HG02981 (cell line): Measurements from ENCODE around the gene EPB41L4B.

Experiments
- ATAC-seq: cut with Tn5 transposase; IDR thresholded peaks from one replicate; pipeline ENCODE4 v1.9.1; 2021; ENCODE audit warnings: mild to moderate bottlenecking, moderate library complexity; ENCODE audit not compliant: unreplicated experiment

The EPB41L4B gene

GRCh38 chr9:109166771-109167601 lies 153.9 kb downstream of the EPB41L4B start, which contains the start of gene FRRS1L:
TSS of gene FRRS1L (minus strand) at chr9:109167249. CDS start at chr9:109167138, 111 bp downstream.
- no peak for ATAC-seq

GRCh38 chr9:109166171-109166770 lies 154.6 kb downstream of the EPB41L4B start:
- ATAC-seq: no peak

GRCh38 chr9:109164042-109164441 lies 156.8 kb downstream of the EPB41L4B start:
- ATAC-seq: peak; percentile 67

- no peak for ATAC-seq
Measured at GRCh38 chr9:109163194-109163593, 157.7 kb downstream of the EPB41L4B start.

- no peak for ATAC-seq
Measured at GRCh38 chr9:109162677-109163076, 158.2 kb downstream of the EPB41L4B start.

- no peak for ATAC-seq
Measured at GRCh38 chr9:109161471-109161870, 159.4 kb downstream of the EPB41L4B start.

- ATAC-seq: no peak
Measured at GRCh38 chr9:109159583-109159982, 161.3 kb downstream of the EPB41L4B start.

GRCh38 chr9:109158651-109159050 lies 162.2 kb downstream of the EPB41L4B start:
- ATAC-seq: no peak

- ATAC-seq: no peak
Measured at GRCh38 chr9:109156708-109157107, 164.2 kb downstream of the EPB41L4B start.

- no peak for ATAC-seq
Measured at GRCh38 chr9:109150925-109151545, 169.8 kb downstream of the EPB41L4B start.

GRCh38 chr9:109149722-109150121 lies 171.1 kb downstream of the EPB41L4B start:
- no peak for ATAC-seq

GRCh38 chr9:109149089-109149488 lies 171.8 kb downstream of the EPB41L4B start:
- ATAC-seq: no peak

GRCh38 chr9:109145051-109145450 lies 175.8 kb downstream of the EPB41L4B start:
- ATAC-seq: no peak

GRCh38 chr9:109143881-109144562 lies 176.8 kb downstream of the EPB41L4B start:
- ATAC-seq: peak; percentile 99

GRCh38 chr9:109141375-109141774 lies 179.5 kb downstream of the EPB41L4B start:
- no peak for ATAC-seq

GRCh38 chr9:109139851-109140250 lies 181.0 kb downstream of the EPB41L4B start:
- ATAC-seq: no peak

- no peak for ATAC-seq
Measured at GRCh38 chr9:109138421-109138820, 182.4 kb downstream of the EPB41L4B start.

- no peak for ATAC-seq
Measured at GRCh38 chr9:109134167-109134578, 186.7 kb downstream of the EPB41L4B start.

GRCh38 chr9:109133533-109133932 lies 187.3 kb downstream of the EPB41L4B start:
- ATAC-seq: no peak

- ATAC-seq: no peak
Measured at GRCh38 chr9:109132567-109133021, 188.3 kb downstream of the EPB41L4B start.
